ENCODE results near the gene HPSE.
"Not testable (repeated sequence)": the region's sequence is repeated elsewhere in the genome, so short reads cannot be mapped to it uniquely, and the experiment has no call there.

The HPSE gene

DNA sequence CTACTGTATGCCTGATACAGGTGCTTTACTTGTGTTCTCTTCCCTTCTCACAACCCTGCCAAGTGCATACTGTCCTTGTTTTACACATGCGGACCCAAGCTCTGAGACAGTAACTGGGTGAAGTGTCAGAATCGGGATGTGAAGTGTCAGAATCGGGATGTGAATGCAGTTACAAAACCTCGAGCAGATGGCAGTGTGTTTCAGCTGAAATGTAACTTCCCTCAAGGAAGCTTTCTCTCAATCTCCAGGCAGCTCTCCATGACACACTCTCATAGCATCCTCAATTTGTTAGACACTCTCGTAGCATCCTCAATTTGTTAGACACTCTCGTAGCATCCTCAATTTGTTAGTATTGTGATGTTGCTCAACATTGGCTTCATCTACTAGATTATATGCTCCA, 1.1 kb upstream of the HPSE start:
- DNase-seq (ENCODE audit: low read depth in 1 of 2, low spot score in 1 of 2) = no peak

DNA sequence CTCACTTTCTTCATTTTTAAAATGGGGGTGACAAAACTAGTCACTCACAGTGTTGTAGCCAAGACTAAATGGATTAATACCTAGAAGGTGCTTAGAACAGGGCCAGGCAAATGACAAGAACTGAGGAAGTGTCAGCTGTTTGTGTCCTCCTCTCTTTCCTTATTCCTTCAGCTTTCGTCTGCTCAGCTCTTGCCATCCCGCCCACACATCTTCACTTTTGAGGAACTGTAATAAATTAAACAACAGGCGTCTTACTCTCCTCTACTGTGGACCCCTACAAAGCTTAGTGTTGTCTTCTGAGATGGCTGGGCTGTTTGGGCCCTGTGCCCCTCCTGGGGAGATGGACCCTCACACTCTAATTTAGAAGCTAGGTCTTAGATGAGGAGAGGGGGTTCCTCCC, 2.7 kb downstream of the HPSE start:
- no peak for DNase-seq (ENCODE audit: low read depth in 1 of 2, low spot score in 1 of 2)

DNA sequence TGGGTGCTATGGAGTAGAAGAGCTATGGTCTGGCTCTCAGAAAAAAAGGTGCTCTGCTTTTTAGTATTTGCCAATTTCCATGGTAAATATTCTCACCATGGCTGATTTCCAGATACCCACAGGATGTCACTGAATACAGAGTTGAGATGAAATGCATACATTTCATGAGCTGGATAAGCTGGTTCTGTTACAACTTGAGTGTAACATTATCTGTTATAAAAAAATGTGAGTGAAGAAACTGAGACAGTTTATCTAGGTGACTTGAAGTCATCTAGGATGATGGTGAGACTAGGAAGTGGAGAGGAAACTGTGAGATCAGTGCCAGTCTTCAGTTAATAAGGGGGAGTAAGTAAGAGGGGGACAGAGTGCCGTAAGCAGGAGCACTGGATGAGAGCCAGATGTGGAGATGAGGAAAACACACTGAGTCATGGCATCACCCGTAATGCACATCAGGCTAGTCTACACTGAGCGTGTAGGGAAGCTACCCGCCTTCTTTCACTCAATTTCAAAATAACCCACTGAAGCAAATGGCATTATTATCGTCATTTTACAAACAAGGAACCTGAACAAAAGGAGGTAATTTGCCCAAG, 5.0 kb downstream of the HPSE start:
- DNase-seq (ENCODE audit: low read depth in 1 of 2, low spot score in 1 of 2) = no peak

DNA sequence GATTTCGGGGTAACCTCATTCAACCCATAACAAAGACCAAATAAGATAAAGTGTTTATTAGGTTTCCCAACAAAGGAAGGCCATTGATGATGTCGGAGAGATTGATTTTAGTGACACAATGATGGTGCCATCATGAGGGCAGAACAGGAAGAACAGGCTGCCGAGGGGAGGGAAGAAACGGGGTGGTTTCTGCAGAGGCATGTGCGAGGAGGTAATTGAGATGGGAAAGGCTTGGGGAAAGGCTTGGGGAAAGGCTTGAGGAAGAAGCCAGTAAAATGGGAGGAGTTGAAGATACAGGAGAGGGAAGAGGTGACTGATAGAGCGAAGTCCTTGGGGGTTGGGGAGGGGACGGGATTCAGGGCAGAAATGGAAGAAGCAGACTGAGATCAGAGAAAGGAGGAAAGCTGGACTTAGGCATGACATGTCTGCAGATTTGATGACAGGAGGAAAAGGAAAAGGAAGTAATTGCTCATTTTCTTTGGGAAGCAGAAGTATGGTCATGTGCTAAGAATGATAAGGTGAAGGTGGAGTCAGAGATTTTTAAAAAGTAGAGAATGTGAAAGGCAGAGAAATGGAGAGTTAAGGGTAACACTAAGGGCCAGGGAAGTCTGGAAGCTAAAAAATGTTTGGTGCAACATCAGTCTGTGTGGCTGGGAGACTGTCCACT, 6.0 kb downstream of the HPSE start:
- no peak for DNase-seq (ENCODE audit: low read depth in 1 of 2, low spot score in 1 of 2)

DNA sequence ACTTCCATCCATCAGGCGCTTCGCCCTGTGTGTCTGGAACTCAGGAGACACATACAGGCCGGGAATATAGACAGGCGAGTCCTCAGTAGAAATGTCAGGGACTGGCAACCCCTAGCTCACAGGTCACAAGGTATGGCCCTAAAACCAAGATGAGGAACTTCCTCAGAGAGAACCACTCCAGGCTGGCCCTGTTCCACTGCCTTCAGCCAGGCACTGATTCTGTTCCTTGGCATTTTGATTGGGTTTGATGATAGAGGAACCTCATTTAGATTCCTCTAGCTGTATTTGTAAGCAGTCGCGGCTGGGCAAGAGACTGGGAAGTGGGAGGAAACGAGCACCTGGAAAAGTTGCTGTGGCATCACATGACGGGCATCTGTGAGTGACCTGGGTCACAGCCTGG, 8.1 kb downstream of the HPSE start:
- DNase-seq (ENCODE audit: low read depth in 1 of 2, low spot score in 1 of 2) = no peak

DNA sequence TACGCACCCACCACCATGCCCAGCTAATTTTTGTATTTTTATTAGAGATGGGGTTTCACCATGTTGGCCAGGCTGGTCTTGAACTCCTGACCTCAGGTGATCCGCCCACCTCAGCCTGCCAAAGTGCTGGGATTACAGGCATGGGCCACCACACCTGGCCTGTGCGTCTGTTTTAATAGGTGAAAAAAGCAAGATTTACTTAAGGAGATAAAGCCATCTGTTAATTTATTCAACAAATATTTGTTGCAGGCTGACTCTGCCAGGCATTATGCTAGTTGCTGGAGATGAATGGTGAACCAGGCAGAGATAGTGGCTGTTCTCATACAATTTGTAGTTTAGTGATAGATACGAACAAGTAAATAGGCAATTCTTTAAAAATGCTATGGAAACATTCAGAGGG, 9.3 kb downstream of the HPSE start:
- not testable (repeated sequence) for DNase-seq (ENCODE audit: low read depth in 1 of 2, low spot score in 1 of 2)

DNA sequence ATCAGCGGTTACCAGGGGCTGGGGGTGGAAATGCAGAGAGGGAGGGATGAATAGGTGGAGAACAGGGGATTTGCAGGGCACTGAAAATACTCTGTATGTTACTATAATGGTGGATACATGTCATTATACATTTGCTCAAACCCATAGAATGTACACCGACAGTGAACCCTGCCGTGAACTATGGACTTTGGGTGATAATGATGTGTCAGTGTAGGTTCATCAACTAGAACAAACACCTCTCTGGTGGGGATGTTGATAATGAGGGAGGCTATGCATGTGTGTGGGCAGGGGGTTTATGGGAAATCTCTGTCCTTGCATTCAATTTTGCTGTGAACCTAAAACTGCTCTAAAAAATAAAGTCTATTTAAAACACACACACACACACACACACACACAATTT, 11.5 kb downstream of the HPSE start:
- DNase-seq (ENCODE audit: low read depth in 1 of 2, low spot score in 1 of 2) = no peak

DNA sequence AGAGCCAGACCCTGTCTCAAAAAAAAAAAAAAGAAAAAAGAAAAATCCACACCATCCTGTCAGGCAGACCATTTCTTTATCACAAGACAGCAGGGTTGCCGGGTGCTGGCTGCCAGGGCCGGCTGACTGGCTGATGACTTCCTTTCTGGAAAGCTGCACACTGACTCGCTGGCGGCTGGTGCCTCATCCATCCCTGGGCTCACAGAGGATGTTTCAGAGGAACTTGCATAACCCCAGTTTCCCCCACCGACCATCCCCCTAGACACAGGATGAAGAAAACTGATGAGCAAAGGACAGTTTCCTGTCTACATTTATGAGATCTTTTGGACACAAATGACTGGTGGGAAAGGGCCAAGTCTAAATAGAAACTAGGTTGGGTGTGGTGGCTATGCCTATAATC, 14.1 kb downstream of the HPSE start:
- no peak for DNase-seq (ENCODE audit: low read depth in 1 of 2, low spot score in 1 of 2)

DNA sequence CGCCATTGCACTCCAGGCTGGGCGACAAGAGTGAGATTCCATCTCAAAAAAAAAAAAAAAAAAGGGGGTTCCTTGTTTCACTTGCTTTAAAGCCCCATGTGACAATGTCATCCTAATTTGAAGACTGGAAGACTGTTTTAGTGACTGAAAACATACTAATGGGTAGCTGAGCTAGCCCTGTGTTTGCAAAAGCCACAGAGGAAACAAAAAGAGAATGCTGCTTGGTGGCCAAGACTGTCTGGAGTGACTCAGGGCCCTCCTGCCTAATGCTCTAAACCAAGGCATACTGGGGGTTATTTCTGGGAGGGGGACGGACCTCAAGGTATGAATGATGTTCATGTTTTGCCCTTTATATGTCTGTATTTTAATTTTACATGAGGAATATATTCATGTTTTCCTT, 16.0 kb downstream of the HPSE start:
- no peak for DNase-seq (ENCODE audit: low read depth in 1 of 2, low spot score in 1 of 2)

DNA sequence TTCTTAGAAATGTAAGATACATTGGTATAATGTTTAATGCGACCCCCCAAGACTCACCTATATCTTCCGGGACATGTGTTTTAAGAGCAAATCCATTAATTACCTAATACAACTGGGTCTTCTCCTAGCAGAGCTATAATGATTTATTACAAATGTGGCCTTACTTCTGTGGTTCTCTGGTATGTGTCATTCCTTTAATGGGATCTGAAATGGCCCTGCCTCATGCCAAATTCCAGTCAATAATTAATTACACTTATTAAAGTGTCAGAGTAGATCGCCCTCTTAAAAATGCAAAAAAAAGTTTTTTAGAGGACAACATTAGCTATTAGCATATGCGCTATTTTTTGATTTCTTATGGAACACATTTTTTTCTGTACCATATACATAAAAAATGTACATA, 17.0 kb downstream of the HPSE start:
- DNase-seq (ENCODE audit: low read depth in 1 of 2, low spot score in 1 of 2) = no peak

DNA sequence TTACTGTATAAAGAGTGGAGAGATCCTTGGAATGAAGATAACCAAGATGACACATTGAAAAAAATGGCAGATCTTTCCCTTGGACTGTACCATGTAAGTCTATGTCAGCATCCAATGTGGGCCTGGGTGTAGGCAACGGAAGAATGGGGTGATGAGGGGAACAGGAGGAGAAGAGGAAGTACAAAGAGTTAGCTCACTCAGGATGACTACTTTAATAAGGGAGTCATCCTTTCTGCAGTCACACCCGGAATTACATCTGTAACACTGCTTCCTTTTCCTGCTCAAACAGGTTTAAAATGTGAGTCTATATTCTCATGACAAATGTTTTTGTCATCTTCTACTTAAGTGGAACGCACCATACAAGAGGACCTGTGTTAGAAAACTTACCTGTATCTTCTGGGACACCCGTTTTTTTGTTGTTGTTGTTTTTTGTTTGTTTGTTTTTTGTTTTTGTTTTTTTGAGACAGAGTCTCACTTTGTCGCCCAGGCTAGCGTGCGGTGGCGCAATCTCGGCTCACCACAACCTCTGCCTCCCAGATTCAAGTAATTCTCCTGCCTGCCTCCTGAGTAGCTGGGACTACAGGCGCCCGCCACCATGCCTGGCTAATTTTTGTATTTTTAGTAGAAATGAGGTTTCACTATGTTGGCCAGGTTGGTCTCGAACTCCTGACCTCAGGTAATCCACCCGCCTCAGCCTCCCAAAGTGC, 18.0 kb downstream of the HPSE start:
- DNase-seq (ENCODE audit: low read depth in 1 of 2, low spot score in 1 of 2) = no peak

DNA sequence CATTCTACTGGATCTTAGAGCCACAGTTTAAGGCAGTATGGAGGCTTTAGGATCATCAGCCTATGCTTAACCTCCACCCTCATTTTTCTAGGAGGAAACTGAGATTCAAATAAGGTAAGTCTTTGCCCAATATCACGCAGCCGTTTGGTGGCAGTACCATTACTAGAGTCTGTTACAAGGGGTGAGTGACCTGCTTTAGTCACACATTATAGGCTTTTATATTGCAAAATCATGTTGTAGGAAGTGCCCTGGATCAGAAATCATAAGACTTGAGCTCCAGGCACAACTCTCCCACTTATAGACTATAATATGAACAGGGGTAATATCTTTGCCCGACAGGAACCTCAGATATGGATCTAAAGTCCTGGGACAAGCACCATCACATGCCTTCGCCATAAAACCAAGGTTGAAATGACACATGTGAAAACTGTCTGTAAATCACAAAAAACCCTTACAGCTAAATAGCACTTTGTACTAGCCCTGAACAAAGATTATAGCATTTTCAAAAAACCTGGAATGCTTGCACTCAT, 19.2 kb downstream of the HPSE start:
- DNase-seq (ENCODE audit: low read depth in 1 of 2, low spot score in 1 of 2) = no peak

DNA sequence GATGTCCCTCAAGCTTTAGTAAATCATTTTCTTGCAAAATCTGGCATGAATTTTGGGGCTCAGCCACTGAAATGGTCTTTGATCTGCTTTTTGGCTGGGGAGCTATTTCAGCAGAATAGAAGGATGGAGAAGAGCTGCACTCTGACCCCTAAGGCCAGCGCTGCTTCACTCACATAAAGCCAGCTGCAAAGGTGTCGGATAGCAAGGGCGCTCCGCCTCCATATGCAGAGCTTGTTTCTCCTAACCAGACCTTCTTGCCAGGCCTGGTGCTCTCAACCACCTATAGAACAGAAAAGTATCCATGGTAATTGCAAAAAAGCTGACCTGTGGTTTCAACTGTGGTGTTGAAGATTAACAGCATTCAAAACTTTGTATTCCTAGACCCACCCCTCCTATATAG, 26.0 kb downstream of the HPSE start:
- no peak for DNase-seq (ENCODE audit: low read depth in 1 of 2, low spot score in 1 of 2)

DNA sequence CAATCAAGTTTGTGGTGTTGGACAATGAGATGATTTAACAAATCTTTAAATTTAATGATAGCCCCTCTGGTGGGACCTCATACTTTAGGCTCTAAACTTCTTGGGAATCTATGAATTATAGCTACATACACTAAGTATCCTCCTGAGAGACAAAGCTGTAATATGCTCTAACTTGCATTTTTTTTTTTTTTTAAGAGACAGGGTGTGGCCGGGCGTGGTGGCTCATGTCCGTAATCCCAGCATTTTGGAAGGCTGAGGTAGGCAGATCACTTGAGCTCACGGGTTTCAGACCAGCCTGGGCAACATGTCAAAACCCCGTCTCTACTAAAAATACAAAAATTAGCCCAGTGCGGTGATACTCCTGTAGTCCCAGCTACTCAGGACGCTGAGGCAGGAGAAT, 26.7 kb downstream of the HPSE start:
- no peak for DNase-seq (ENCODE audit: low read depth in 1 of 2, low spot score in 1 of 2)

DNA sequence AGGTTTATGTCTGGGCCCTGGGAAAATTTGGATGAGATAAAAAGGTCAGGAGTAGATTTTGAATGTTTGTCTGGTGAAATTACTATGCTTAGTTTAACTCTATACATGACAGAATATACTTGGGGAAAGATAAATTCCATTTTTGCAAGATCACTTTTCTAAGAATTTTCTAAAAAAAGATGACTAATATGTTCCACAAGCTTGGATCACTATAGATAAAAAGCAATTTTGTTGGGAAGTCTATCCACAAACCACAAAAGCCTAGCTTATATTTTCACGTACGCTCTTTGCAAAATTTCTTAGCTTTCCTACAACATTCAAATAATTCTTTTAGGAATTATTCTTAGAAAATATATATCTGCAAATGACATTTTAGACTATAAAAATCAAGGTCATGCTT, 29.5 kb downstream of the HPSE start:
- no peak for DNase-seq (ENCODE audit: low read depth in 1 of 2, low spot score in 1 of 2)

DNA sequence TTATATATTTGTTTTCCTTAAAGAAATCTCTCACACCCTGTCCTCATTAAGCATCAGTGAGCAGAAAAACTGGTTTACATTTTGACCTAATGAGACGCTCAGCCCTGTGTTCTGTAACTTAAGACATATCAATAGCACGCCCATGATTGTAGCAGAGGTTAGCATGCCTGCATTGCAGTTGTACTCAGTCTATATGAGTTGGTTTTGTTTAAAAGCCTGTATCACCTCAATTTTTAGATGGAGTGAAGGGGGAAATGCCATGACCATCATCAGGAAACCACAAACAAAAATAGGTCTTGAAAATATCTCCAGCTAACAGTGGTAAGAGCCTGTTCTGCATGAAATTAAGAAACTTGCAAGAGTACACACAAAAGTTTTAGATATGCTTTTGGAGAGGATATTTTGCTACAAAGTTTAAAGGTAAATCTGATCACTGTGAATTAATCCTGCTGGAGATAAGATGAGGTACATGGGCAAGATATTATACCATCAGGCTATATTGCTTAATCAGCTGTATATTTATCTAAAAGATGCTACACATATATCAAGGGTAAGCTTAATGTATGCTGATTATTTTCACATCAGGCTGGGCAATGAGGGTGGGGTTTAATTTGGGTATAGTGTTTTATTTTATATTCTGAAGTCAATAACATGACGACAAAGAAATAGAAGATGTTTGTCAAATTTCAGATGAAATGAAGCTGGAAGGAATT, 36.9 kb downstream of the HPSE start:
- DNase-seq (ENCODE audit: low read depth in 1 of 2, low spot score in 1 of 2) = no peak

DNA sequence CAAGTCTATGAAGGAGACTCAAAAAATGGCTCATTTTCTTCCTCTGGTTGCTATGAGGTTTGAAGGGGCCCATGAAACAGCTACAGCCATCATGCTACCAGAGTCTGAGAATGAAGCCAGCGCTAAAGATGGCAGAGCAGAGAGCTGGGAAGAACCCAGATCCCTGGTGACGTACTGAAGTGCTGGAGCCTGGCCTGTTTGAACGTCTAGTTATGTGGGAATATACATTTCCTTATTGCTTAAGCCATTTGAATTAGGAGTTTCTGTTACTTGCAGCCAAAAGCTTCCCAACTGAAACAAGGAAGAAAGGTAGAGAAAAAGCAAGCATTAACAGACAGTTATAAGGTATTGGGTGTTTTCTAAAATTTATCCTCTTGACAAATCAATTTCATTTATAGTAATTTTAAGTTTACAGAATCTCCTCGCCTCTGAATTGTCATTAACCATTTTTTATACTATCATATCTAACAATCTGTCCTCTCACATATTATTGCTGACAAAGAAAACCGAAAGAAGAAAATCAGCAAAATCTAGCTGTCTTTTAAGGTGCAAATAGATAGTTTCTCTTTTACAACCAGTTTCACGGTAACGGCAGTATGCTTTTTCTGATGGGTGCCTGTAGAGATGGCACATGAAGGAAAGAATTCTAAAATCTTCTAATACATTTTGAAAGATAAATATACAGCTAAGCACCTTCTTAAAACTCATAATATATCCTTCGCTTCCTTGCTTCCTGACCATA, 41.2 kb downstream of the HPSE start:
- no peak for DNase-seq (ENCODE audit: low read depth in 1 of 2, low spot score in 1 of 2)

DNA sequence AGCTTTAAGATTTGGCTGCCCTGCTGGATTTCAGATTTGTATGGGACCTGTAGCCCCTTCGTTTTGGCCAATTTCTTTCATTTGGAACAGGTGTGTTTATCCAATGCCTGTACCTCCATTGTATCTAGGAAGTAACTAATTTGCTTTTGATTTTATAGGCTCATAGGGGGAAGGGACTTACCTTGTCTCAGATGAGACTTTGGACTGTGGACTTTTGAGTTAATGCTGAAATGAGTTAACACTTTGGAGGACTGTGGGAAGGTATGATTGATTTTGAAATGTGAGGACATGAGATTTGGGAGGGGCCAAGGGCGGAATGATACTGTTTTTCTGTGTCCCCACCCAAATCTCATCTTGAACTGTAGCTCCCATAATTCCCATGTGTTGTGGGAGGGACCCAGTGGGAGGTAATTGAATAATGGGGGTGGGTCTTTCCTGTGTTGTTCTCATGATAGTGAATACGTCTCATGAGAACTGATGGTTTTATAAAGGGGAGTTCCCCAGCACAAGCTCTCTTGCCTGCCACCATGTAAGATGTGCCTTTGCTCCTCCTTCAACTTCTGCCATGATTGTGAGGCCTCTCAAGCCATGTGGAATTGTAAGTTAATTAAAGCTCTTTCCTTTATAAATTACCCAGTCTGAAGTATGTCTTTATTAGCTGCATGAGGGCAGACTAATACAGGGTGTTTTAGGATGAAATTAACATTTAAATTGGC, 44.4 kb downstream of the HPSE start:
- DNase-seq (ENCODE audit: low read depth in 1 of 2, low spot score in 1 of 2) = not testable (repeated sequence)

DNA sequence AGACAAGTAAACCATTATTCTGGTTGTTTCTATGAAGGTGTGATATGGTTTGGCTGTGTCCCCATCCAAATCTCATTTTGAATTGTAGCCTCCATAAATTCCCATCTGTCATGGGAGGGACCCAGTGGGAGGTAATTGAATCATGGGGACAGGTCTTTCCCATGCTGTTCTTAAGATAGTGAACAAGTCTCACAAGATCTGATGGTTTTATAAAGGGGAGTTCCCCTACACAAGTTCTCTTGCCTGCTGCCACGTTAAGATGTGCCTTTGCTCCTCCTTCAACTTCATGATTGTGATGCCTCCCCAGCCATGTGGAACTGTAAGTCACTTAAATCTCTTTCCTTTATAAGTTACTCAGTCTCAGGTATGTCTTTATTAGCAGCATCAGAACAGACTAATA, 46.3 kb downstream of the HPSE start:
- DNase-seq (ENCODE audit: low read depth in 1 of 2, low spot score in 1 of 2) = not testable (repeated sequence)

DNA sequence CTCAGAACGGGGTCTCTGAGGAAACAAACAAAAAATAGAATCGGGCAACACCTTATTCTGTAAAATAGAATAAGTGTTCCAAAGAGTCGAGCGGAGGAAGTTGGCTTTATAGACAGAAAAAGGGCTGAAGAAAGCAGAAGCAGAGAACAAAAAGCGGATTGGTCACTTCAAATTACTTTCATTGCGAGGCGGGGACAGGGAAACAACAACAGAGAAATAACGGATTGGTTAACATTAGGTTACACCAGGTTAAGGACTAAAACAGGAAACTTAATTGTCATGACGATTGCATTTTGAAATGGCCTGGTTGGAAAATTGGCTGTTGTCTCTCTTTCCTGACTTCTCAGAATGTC, 49.6 kb downstream of the HPSE start:
- DNase-seq (ENCODE audit: low read depth in 1 of 2, low spot score in 1 of 2) = no peak

All from activated CD4-positive, alpha-beta T cell treated with anti-CD3 and anti-CD28 coated beads, Interleukin-2, amount 50 U/mL, for 24 hours (primary cell).